Globus pallidus (tissue), 1 donor: ENCODE measurements around the gene DTX1.
"Not testable (repeated sequence)": the region's sequence is repeated elsewhere in the genome, so short reads cannot be mapped to it uniquely, and the experiment has no call there.

ENCODE experiments used
- DNase-seq: peaks from one replicate; pipeline ENCODE4 v3.0.0-alpha.2; 2015; ENCODE audit warnings: low spot score

The DTX1 gene

DNA sequence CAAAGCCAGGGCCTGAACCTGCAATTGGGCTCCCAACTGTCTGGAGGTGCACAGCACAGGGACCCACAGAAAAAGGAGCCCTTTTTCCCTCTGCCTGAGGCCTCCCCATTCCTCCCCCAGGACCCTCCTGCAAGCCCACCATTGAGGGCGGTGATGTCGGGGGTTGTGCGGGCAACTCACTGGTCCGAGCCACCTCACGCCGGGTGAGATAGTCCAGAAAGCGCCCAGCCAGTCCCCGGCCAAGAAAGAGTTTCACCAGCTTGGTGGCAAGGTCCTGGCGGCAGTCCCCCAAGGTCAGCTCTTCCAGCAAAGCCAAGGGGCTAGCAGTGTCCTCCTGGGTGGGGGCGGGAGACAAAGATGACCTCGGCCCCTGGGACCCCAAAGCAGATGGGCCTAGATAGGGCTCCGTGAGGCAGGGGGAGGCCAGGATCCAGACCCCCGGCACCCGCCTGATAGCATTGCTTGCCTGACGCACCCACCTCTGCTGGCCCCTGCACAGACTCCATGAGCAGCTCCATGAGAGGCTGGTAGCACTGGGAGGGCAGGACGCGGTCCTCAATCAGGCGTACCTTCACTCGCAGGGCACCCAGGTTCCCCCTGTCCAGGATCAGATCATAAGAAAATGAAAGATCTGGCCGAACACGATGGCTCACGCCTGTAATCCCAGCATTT lies 59.1 kb downstream of the DTX1 start:
- DNase-seq: no peak

DNA sequence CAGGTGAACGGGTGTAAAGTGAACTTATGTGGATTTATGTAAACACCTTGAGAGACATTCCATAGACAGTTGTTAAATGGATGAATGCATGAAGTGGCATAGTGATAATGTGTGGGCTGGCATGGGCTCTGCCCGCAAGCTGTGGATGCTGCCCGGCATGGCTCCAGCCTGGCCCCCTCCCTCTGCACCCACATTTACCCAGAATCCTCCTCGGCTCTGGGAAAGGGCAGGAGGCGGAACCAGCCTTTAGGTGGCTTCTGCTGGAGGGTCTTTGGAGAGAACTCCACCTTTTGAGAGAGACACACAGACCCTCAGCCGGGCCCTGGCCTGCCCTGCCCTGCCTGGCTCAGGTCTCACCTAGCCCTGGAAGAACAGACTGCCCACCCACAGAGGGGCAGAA lies 60.3 kb downstream of the DTX1 start:
- DNase-seq: no peak

DNA sequence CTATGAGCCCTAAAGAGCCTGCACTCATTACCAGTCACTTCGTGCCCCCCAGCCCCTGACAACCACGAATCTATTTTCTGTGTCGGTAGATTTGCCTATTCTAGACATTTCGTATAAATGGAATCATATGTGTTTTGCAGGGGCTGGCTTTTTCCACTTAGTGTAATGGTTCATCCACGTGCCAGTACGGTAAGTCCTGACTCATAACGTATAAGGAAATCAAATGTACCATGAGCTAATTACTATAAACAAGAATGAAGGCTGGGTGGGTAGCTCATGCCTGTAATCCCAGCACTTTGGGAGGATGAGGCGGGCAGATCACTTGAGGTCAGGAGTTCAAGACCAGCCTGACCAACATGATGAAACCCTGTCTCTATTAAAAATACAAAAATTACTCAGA lies 61.2 kb downstream of the DTX1 start:
- not testable (repeated sequence) for DNase-seq

DNA sequence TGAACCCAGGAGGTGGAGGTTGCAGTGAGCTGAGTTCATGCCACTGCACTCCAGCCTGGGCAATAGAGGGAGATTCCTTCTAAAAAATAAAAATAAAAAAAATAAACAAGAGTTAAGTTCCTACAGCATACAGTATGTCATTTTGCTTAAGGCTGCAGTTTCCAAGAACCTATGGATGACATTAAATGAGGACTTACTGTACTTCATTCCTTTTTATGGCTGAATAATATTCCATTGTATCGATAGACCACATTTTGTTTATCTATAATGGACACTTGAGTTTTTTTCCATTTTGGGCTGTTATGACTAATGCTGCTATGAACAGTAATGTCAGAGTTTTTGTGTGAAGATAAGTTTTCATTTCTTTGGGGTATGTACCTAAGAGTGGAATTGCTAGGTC lies 61.6 kb downstream of the DTX1 start:
- DNase-seq: no peak

DNA sequence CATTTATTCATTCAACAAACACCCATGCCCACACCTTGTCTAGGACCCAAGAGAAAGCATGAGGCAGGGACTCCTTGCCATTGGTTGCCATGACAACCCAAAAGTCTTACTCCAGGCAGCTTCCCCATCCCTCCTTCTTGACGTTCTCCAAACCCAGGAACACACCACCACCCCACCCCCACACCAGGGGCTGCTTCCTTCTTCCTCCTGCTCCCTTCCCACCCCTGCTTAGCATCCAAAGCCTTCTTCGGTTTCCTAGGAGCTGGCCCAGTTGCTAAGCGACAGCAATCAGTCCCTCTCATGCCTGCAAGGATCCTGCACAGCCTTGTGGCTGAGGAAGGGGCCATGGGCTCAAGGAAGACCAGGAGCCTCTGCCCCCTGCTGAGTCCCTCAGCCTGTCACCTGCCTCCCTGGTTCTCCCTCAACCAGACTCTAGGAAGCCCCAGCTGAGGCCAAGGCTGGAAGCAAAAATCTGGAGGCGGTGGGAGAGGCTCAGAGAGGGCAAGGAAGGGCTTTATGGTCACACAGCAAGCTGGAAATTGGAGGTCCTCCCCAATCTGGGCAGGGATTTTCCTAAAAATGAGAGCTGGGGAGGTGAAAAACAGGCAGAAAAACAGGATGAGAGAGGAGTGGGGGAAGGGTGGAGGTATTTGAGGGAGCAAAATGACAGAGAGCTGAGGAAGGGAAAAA lies 63.6 kb downstream of the DTX1 start:
- no peak for DNase-seq

DNA sequence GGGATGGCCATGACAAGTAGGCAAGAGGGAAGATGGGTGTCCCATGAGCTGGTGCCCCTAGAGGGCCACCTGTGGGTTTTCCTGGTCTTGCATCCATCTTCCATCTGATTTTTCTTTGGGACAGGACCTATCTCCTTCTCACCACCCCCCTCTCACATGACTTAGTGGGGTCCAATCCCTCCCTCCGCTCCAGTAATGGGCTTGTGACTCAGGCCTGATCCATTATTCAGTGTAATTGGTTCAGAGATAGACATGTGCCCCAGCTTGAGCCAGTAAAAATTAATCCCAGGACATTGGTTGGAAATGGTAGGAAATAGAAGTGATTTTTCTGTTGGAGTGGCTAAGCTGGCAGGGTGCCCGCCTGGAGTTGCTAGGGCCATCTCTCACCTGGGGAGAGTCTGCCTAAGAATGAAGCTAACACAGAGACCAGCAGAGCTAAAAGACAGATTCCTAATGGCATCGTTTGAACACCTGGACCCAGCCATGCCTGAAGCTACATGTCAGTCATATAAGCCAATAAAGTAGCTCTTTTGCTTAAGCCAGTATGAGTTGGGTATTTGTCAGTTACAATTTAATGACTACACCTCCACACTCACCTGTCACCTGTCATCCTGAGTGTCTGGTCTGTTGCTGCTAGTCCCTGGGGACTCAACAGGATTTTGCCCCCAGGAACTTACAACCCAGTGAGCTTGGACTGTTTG lies 64.3 kb downstream of the DTX1 start:
- DNase-seq: no peak

DNA sequence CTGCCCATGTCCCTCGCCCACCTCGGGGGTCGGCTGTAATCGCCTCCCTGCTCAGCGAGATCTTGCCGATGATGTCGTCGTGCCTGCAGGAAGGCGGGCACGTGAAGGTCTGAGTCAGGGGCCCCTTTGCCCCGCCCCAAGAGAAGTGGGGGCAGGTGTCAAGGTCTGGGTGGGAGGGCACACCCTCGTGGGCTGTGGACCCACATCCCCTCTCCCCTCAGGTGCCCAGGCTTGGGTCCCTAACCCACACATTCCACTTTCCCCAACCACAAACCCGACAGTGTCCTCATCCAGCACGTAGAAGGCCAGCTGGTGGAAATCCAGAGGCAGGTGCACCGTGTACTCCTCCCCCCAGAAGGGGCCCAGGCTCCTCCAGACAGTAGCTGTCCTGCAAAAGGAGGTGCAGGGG lies 71.3 kb downstream of the DTX1 start:
- DNase-seq: no peak

DNA sequence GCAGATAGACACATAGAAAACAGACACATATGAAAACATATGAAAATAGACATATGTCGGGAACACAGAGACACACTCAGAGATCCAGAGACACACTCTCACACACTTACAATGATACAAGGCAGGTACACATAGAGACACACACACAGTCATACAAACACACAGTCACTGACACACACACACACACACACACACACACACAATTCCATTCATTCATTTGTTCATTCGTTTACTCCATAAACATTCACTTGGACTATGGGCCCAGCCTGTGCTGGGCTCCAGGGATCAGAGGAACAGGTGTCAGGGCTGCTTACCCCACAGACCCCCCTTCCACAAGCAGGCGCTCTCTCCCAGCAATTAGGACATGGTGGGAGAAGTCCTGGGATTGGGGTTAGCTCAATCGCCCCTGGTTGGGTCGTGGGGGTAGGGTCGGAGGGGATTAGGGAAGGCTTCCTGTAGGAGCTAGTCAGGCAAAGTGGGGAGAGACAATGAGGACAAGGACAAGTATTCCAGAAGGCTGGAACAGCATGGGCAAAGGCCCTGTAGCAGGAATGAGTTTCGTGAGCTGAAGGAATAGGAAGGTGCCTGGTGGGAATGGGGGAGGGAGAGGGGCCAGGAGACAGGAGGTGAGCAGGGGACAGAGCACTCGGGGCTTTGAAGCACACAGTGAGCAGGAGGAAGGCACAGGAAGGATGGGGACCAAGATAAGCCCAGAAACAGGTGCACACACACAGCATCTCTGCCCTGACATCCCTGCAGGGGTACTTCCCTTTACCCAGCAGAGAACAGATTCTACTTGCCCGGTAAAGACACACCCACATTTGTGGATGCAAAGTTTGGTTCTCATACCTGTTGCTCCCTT lies 72.5 kb downstream of the DTX1 start:
- DNase-seq: no peak

DNA sequence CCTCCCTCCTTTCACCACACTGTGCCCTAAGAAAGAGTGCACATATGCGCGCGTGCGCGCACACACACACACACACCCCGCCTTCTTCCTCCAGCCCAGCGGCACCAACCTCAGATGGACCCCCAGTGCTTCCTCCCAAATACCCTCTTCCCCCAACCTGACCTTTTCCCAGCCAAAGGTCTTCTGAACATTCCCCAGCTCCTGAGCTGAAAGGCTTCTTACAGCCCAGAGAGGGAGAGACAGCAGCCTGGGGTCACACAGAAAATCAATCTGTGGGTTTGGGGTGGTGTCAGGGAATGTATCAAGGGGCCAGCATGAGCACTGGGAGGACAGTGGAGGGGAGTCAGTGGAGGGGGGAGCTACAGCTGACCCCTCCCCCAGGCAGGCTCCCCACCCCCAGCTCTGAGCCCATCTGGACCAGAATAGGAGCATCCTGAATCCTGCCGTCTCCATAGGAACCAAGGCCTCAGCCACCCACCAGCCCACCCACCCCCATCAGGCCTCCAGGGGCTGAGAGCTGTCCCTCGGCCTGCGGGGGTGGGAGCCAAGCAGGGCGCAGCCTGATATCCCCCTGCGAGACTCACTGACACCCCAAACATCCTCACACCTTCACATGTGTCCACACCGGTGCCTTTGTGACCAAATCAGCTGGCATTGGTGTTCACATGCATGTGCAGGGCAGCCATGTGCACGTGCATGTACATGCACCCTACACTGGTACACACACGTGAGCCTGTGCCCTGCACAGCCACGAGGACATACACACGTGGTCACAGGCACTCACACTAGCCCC lies 73.3 kb downstream of the DTX1 start:
- no peak for DNase-seq

DNA sequence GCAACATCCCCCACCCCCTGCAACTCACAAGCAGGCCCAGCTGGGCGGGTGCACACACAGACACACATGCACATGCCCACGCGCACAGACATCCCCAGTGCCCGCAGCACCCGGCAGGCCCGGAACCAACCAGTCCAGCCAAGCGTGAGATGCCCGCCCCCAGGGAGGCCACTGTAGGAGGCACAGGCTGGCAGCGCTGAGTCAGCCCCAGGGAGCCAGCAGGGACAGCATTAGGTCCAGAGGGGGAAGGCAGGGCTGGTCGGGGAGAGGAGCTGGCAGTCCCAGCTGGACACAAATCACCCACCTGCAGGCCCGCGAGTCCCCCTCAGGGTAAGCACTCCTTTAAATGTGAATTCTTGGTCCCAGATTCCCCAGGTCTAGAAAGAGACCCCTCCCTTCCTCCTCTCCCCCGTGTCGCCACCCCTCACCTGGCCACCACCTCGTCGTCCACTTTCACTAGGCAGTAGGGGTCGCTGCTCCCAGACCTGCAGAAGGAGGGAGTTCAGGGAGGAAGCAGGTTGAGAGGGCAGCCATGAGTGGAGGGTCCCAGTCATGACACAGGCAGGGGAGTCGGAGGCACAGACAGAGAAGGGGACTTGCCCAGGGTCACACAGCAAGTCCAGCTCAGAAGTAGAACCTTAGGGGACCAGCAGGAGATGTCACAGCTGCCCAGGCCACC lies 74.1 kb downstream of the DTX1 start:
- peak; percentile 67 for DNase-seq

DNA sequence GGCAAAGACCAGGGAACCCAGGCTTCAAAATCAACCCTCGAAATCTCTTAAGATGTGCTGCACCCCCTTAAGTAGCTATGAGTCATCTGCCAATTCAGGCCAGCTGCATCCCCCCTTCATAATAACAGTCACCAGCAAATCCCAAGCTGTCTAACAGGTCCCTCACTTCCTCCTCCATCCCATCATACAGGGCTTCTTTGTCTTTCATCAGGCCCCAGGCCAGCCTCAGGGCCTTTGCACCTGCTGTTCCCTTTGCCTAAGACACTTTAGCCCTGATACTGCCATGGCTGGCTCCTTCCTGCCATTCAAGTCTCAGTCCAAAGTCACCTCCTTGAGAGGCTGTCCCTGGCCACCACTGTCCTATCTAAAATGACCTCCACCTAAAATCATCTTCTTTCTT lies 75.0 kb downstream of the DTX1 start:
- no peak for DNase-seq

DNA sequence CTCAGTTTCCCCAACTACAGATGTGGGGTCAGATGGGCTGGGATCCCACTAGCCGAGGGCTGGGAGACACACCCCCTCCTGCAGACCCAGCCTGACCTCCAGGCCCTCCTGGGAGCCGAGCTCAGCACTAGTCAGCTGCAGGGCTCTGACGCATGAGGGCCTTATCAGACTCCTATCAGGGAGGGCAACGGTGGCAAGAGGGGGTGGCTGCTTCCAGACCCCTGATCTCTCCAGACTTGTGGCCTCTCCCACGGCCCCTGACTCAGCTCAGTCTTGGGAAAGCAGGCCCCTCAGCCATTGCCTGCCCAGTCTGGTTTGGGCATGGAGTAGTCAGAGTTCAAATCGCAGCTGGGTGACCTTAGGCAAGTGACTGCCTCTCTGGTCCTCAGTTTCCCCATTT lies 76.5 kb downstream of the DTX1 start:
- DNase-seq: no peak

DNA sequence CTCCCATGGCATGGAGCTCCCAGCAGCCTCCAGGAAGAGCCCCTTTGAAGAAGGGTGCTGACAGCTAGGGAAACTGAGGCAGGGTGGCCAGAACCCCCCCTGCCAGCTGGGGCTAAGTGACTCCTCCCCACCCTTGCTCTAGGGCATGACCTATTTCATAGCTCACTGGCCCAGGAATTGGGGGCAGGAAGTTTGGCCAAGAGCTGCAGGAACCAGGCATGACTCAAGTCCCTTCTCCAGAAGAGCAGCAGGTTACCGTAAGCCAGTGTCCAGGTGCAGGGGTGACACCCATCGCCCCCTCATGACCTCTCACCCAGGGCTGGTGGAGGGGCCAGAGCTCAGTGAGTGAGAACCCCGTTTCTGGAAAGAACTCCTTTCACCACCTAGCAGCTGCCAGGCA lies 77.1 kb downstream of the DTX1 start:
- DNase-seq: no peak

DNA sequence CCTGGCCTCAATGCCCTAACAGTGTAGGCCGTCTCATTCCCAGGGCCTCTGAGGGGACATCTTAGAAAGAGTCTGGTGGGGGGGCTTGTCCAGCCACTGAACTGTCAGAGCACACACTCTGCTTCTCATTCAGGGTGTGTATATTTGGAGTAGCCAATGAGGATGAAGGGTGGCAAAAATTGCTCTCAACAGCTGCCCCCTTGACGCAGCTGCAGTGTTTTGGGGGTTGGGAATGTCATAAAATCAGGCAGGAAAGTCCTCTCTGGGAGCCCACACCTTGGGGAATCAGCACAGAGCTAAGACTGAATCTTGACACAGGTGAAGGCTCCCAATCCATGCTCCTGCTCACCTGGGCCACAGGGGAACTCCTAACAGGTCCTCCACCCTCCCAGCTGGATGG lies 77.5 kb downstream of the DTX1 start:
- no peak for DNase-seq

DNA sequence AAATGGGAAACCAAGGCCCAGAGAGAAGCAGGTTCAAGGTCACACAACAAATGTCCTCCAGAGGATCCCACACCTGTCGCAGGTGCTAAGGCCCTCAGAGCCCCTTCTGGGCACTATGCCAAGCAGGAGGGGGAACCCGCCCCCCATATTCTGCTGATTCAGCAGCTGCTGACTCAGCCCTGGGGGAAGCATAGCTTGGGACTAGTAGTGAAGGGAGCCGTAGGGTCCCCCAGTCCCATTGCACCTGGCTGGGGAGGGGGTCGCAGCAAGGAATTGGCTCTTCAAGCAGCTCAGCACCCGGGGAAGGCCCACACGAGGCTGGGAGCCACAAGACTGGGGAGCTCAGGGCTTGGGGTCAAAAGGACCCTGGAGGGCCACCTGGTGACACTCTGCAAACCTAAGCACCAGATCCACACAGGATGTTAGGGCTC lies 78.0 kb downstream of the DTX1 start:
- DNase-seq: no peak

DNA sequence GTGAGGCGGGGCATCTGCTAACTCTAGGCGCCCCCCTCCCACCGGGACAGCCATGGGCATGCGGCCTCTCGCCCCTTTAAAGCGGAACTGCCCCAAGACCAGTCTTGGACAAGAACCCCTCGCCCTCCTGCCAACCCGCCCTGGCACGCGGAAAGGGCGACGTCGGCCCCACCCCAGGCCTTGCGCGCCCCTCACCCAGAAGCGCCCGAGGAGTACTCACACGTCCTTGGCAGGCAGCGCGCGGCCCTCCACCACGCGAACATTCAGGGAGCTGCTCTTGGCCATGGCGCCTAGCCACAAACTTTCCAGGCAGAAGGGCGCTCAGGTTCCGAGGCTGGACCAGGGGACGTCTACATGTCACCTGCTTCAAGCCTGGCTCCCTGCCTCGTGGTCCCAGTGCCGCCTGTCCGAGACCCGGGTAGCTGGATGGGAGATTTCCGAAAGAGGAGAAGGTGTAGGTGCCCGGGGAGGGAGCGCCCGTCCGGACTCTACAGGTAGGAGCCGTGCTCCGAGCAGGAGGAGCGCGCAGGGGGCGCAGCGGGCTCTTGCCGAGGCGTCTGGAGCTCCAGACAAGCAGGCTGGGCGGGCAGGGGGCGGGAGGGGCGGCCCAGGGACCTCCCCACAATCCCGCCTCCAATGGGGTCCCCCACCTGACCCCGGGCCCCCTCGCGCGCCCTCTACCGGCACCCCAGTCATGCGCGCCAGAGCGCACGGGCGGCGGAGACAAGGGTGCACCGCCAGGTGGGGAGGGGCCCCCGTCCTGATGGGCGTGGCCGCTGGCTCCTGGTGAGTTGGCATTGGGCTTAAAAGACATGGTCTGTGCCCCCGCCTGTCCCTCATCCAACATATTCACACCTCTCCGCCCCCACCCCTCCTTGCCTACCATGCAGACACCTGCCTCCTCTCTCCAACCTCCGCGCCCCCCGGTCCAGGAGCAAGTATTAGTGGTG lies 78.9 kb downstream of the DTX1 start, which contains the start of gene RASAL1:
Gene RASAL1 (minus strand): TSS at position 584 of the 950 bp plus-strand sequence. CDS start 299 bp downstream, at position 285.
- DNase-seq: peak; percentile 71

DNA sequence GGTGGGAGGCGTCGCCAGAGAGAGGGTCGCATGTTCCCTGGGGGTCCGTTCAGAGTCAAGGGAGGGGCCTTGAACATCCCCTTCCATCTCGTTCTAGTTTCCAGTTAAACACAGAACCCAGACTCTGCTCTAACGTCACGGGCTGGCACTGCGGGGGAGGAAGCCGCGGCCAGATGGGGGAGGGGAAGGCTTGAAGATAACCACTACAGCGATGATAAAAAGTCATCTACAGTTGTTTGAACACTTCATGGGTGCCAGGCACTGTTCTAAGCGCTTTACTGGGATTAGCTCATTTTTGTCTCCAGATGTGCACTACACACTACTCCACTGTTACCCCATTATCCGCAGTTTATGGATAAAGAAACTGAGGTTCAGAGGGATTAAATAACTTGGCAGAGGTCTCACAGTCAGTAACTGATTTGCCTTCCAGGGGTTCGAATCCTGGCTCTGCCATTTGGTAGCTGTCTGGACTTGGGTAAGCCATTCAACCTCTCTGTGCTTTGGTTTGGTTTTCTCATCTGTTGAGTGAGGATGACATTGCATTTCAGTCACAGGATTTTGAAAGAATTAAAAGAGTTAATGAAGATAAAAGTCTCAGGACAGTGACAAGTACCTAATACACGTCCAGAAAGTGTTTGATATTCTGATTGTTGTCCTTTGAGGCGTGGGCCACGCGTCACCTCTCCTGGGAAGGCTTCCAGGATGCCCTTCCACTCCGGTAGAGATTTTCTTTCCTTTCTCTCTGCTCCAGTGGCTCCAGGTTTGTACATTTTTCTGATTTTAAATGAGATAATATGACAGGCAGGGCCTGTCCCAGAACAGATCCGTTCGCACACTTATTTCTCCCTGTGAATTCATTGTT lies 79.8 kb downstream of the DTX1 start:
- DNase-seq: peak; percentile 90

DNA sequence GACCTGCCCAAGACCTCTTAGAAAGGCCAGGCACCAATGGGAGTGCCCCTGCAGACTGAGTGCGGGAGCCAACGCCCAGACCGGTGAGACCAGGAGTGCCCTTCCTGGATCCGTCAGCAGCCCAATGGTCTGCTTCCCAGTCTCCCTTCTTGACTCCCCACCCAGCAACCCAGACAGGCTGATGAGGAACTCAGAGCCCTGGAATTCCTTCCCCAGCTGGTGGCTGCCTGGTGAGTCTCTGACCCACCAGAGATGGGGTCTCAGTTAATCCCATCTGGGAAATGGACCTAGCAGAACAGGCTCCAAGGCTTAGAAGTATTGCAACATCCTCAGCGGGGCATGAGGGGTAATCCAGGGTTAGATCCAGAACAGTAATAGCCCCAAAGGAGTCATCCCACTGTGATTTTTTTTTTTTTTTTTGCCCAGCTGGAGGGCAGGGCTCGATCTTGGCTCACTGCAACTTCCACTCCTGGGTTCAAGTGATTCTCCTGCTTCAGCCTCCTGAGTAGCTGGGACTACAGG lies 80.5 kb downstream of the DTX1 start:
- DNase-seq: no peak
